Loucy (cell line): ENCODE measurements around the gene TPRG1L.

Experiments used
- CTCF ChIP-seq: fragments of 200-600 bp; sonication (generic); conservative IDR thresholded peaks from 2 replicates; pipeline ENCODE4 v1.5.1; 2014; ENCODE audit warnings: mild to moderate bottlenecking, antibody characterized with exemption, low read length
- EZH2phosphoT487 ChIP-seq: fragments of 200-600 bp; IDR thresholded peaks from 2 replicates; pipeline ENCODE4 v1.6.1; 2018; ENCODE audit warnings: antibody characterized with exemption, mild to moderate bottlenecking, moderate library complexity, borderline replicate concordance

GRCh38 chr1:3639397-3639911 is 14.6 kb downstream of the TPRG1L start:
- no peak for TF ChIP-seq CTCF
- no peak for TF ChIP-seq EZH2phosphoT487
